Activated CD8-positive, alpha-beta T cell treated with anti-CD3 and anti-CD28 coated beads for 36 hours (primary cell): ENCODE measurements around the gene ZBTB12. TPM values are rescaled to one million over a fixed set of nuclear protein-coding genes. Genes with fewer than 3 reads are reported as not detected.
A peak's percentile ranks its signal among the peaks of the same experiment; 100 is the strongest.

Experiments used
- ATAC-seq: fragments of 200-7000 bp; cut with Tn5 transposase; one replicate; pipeline ENCODE4 v1.10.0; 2021; ENCODE audit warnings: mild to moderate bottlenecking, moderate library complexity
- CTCF ChIA-PET: fragments of 350-600 bp; sonication (Branson Sonifier 250); formaldehyde crosslinking; loops from one replicate; lab custom pipeline; 2021; ENCODE audit warnings: antibody characterized with exemption; lab: Charles Lee
- POLR2A ChIA-PET: fragments of 350-600 bp; sonication (Branson Sonifier 250); formaldehyde crosslinking; loops from one replicate; lab custom pipeline; 2021; ENCODE audit warnings: antibody characterized with exemption; lab: Charles Lee
- DNase-seq: peaks from one replicate; pipeline ENCODE4 v3.0.0-alpha.2; 2020
- H3K27ac Mint-ChIP-seq: one replicate; pipeline ENCODE4 v1.8.0; 2021; ENCODE audit warnings: mild to moderate bottlenecking, mixed read lengths
- H3K27me3 Mint-ChIP-seq: one replicate; pipeline ENCODE4 v1.8.0; 2021; ENCODE audit warnings: mixed read lengths
- H3K36me3 Mint-ChIP-seq: one replicate; pipeline ENCODE4 v1.8.0; 2021; ENCODE audit warnings: low read depth, mixed read lengths
- H3K4me1 Mint-ChIP-seq: one replicate; pipeline ENCODE4 v1.8.0; 2021; ENCODE audit warnings: low read depth, mixed read lengths
- H3K4me3 Mint-ChIP-seq: one replicate; pipeline ENCODE4 v1.8.0; 2021; ENCODE audit warnings: mild to moderate bottlenecking, moderate library complexity, mixed read lengths
- H3K9me3 Mint-ChIP-seq: one replicate; pipeline ENCODE4 v1.8.0; 2021; ENCODE audit warnings: mixed read lengths
- CTCF ChIP-seq: fragments of 200-600 bp; IDR thresholded peaks from one replicate; pipeline ENCODE4 v1.8.0; 2022; ENCODE audit warnings: antibody characterized with exemption, mild to moderate bottlenecking
- intact Hi-C: fragments of 100-400 bp; cut with micrococcal nuclease; formaldehyde crosslinking; loops from one replicate; pipeline ENCODE4 v1.10.0; 2022
- total RNA-seq, 2 experiments: library from RNA; stranded (reverse); gene quantifications; one replicate each; pipeline ENCODE4 v1.2.3, GENCODE V29; 2021

ZBTB12 gene
- total RNA-seq, 2 experiments from 2014 or later, result 1.8 to 2.1 TPM

GRCh38 chr6:31887173-31888007 is 14.5 kb downstream of the ZBTB12 start:
- Mint-ChIP-seq H3K9me3 (no peaks in the 10 kb centered on the region), H3K4me1 (peaks cover 2% of the 10 kb centered on the region), H3K27me3 (no peaks in the 10 kb centered on the region), H3K27ac (no peak overlapping the region), H3K36me3 (peaks cover 48% of the 10 kb centered on the region), H3K4me3 (no peak overlapping the region)
- POLR2A ChIA-PET, result interaction anchor here (0.8 to 1.0 kb wide), 3 partner anchors 10 to 150 kb away, joined by 3 to 4 read pairs (median 4); partner anchors contain the start of gene EHMT2
- intact Hi-C loops, result no loop called here
- ATAC-seq, result peak; percentile 34
- TF ChIP-seq CTCF, result no peak
- no peak for DNase-seq
- CTCF ChIA-PET, result interaction anchor here (0.8 to 4.0 kb wide), 5 partner anchors 10 to 50 kb away, joined by 3 to 14 read pairs (median 4); partner anchors contain the start of genes EHMT2 and NEU1

- TF ChIP-seq CTCF, result no peak
- Mint-ChIP-seq H3K36me3 (peaks cover 48% of the 10 kb centered on the region), H3K4me1 (no peaks in the 10 kb centered on the region), H3K4me3 (no peak overlapping the region), H3K27ac (no peak overlapping the region), H3K9me3 (no peaks in the 10 kb centered on the region), H3K27me3 (no peaks in the 10 kb centered on the region)
- ATAC-seq (no peak), DNase-seq (no peak)
- intact Hi-C loops, result no loop called here
- ChIA-PET POLR2A (interaction anchor here (1.0 kb wide), 1 partner anchor 11 kb away, joined by 4 read pairs; the partner anchor contains the start of gene EHMT2), CTCF (interaction anchor here (4.0 kb wide), 1 partner anchor 23 kb away, joined by 14 read pairs; the partner anchor contains the start of gene NEU1)
These were observed 15.3 kb downstream of the ZBTB12 start for GRCh38 chr6:31886541-31886991.

GRCh38 chr6:31884528-31885035 is 17.3 kb downstream of the ZBTB12 start:
- Mint-ChIP-seq H3K27me3 (no peaks in the 10 kb centered on the region), H3K27ac (no peak overlapping the region), H3K4me3 (no peak overlapping the region), H3K4me1 (no peaks in the 10 kb centered on the region), H3K9me3 (no peaks in the 10 kb centered on the region), H3K36me3 (peaks cover 50% of the 10 kb centered on the region)
- ATAC-seq, result no peak
- intact Hi-C loops, result no loop called here
- no peak for TF ChIP-seq CTCF
- POLR2A ChIA-PET, result interaction anchor here (1.6 to 1.7 kb wide), 2 partner anchors 7 to 14 kb away, joined by 3 to 4 read pairs; no protein-coding TSS in a partner anchor
- DNase-seq, result no peak
- CTCF ChIA-PET, result interaction anchor here (1.4 kb wide), 1 partner anchor 12 kb away, joined by 4 read pairs; no protein-coding TSS in a partner anchor

- ATAC-seq, result no peak
- H3K4me3 Mint-ChIP-seq, result no peak overlapping the region
- ChIA-PET POLR2A (interaction anchor here (1.6 to 1.7 kb wide), 2 partner anchors 8 to 14 kb away, joined by 3 to 4 read pairs; no protein-coding TSS in a partner anchor), CTCF (interaction anchor here (1.4 kb wide), 1 partner anchor 11 kb away, joined by 4 read pairs; no protein-coding TSS in a partner anchor)
- no peak for DNase-seq
- no peak overlapping the region for H3K27ac Mint-ChIP-seq
- H3K36me3 Mint-ChIP-seq, result peaks cover 49% of the 10 kb centered on the region
- no peaks in the 10 kb centered on the region for H3K9me3 Mint-ChIP-seq
- intact Hi-C loops, result no loop called here
- no peaks in the 10 kb centered on the region for H3K4me1 Mint-ChIP-seq
- TF ChIP-seq CTCF, result no peak
- H3K27me3 Mint-ChIP-seq, result no peaks in the 10 kb centered on the region
These were observed 18.2 kb downstream of the ZBTB12 start for GRCh38 chr6:31883676-31884075.
